HFFc6 (cell line): ENCODE data around the gene GRK1. TPM values are rescaled to one million over a fixed set of nuclear protein-coding genes. Genes with fewer than 3 reads are reported as not detected.

ENCODE experiments used
- DNase-seq: peaks from one replicate; pipeline ENCODE4 v3.0.0-alpha.2; 2018
- H3K27ac Mint-ChIP-seq: 2 replicates; pipeline ENCODE4 v1.8.0; 2020; ENCODE audit warnings: mild to moderate bottlenecking, mixed read lengths
- H3K27me3 Mint-ChIP-seq: 2 replicates; pipeline ENCODE4 v1.8.0; 2021; ENCODE audit warnings: mild to moderate bottlenecking, moderate library complexity, mixed read lengths; ENCODE audit not compliant: insufficient read depth
- H3K36me3 Mint-ChIP-seq: 2 replicates; pipeline ENCODE4 v1.8.0; 2021; ENCODE audit warnings: low read depth, mixed read lengths
- H3K4me1 Mint-ChIP-seq: 2 replicates; pipeline ENCODE4 v1.8.0; 2020; ENCODE audit warnings: low read depth, mixed read lengths
- H3K4me3 Mint-ChIP-seq: 2 replicates; pipeline ENCODE4 v1.8.0; 2020; ENCODE audit warnings: mild to moderate bottlenecking, moderate library complexity, mixed read lengths
- H3K9me3 Mint-ChIP-seq: 2 replicates; pipeline ENCODE4 v1.8.0; 2020; ENCODE audit warnings: mild to moderate bottlenecking, mixed read lengths
- total RNA-seq, 6 experiments: library from RNA; stranded (reverse); fragmentation: NEBNext Ultra II Directional; extraction: Animal tissue kit (Norgen Biotek cat#: 25700); gene quantifications; 2 replicates in 1 of 6; 3 replicates in 5 of 6; pipeline ENCODE4 v1.2.3, GENCODE V29; 2021
- TF ChIP-seq, protein P1 (sequence below): fragments of 200-600 bp; sonication (generic); IDR thresholded peaks from 2 replicates; pipeline ENCODE4 v1.5.0; 2021; ENCODE audit warnings: antibody characterized with exemption, mild to moderate bottlenecking

GRK1 gene
- total RNA-seq, 6 experiments from 2014 or later: not detected

DNA sequence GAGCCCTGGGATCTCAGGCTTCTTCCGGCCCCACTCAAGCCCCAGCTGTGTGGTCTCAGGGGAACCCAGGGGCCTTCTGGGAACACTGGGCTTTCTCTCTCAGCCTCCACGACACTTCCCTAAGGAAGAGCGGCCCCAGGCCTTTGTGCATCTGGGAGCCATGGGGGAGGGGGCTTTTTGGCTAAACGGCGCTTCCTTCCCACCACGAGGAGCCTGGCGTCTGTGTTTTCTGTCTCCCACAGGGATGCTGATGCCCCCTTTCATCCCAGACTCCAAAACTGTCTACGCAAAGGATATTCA lies 67.8 kb downstream of the GRK1 start:
- no peak overlapping the region for H3K4me3 Mint-ChIP-seq
- peaks cover 28% of the 10 kb centered on the region for H3K27me3 Mint-ChIP-seq
- H3K4me1 Mint-ChIP-seq: no peaks in the 10 kb centered on the region
- no peak overlapping the region for H3K27ac Mint-ChIP-seq
- H3K9me3 Mint-ChIP-seq: peaks cover 5% of the 10 kb centered on the region; the same call in 1 of the 2 replicates
- no peaks in the 10 kb centered on the region for H3K36me3 Mint-ChIP-seq
- TF ChIP-seq, protein P1, sequence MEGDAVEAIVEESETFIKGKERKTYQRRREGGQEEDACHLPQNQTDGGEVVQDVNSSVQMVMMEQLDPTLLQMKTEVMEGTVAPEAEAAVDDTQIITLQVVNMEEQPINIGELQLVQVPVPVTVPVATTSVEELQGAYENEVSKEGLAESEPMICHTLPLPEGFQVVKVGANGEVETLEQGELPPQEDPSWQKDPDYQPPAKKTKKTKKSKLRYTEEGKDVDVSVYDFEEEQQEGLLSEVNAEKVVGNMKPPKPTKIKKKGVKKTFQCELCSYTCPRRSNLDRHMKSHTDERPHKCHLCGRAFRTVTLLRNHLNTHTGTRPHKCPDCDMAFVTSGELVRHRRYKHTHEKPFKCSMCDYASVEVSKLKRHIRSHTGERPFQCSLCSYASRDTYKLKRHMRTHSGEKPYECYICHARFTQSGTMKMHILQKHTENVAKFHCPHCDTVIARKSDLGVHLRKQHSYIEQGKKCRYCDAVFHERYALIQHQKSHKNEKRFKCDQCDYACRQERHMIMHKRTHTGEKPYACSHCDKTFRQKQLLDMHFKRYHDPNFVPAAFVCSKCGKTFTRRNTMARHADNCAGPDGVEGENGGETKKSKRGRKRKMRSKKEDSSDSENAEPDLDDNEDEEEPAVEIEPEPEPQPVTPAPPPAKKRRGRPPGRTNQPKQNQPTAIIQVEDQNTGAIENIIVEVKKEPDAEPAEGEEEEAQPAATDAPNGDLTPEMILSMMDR: no peak
- DNase-seq: no peak

DNA sequence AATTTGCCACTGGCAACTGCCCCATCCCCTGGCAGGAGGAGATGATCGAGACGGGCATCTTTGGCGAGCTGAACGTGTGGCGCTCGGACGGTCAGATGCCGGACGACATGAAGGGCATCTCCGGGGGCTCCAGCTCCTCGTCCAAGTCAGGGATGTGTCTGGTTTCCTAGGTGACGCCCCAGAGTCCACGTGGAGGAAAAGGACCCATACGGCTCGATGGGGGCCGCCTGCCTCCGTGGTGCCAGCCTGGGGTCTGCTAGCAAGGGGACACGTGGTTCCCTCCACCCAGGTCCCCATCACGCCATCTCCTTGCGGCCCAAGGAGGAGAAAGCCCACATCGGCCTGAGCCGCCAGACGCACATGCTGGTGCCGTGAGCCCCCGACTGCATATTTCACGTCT lies 68.2 kb downstream of the GRK1 start:
- Mint-ChIP-seq H3K4me1 (no peaks in the 10 kb centered on the region), H3K4me3 (no peak overlapping the region), H3K27me3 (peaks cover 29% of the 10 kb centered on the region), H3K9me3 (peaks cover 5% of the 10 kb centered on the region; the same call in 1 of the 2 replicates), H3K36me3 (no peaks in the 10 kb centered on the region), H3K27ac (no peak overlapping the region)
- no peak for DNase-seq
- TF ChIP-seq, protein P1: no peak

DNA sequence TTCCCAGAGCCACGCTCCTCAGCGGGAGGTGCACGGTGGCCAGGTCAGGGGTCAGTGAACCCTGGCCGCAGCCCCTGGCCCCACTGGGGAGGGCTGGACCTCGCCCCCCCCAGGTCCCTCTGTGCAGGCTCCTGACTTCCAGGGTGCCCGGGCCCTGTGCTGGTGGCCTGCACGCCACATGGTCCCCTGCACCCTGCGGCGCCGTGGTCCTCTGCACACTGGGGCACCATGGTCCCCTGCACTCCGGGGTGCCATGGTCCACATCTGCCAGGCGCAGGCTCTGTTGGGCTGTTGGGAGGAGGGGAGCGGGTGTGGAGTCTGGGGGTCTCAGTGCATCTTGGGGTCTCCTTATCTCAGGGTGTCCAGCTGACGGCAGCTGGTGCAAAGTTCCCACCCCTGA lies 68.7 kb downstream of the GRK1 start:
- Mint-ChIP-seq H3K27me3 (peaks cover 29% of the 10 kb centered on the region), H3K9me3 (peaks cover 5% of the 10 kb centered on the region; the same call in 1 of the 2 replicates), H3K36me3 (no peaks in the 10 kb centered on the region), H3K27ac (no peak overlapping the region), H3K4me1 (no peaks in the 10 kb centered on the region), H3K4me3 (no peak overlapping the region)
- no peak for DNase-seq
- TF ChIP-seq, protein P1: no peak

DNA sequence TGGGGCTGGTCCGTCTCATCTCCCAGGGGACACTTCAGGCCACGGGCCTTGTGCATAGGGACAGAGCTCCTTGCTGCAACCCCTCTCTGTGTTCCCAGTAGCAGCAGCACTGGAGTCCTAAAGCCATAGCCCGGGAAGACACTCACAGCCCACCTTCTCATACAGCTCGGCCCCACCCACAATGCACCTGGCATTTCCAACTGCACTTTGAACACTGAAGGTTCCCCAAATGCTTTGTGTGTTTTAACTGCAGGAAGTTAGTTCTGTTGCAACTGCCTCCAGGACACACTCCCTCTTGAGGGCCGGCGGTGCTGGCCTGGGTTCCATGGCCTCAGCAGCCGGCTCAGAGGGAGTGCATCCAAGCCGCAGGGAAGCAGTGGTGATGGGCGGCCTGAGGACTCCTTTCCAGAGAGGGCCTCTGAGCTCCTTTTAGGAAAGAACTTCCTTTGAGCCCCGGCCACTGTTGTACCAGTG lies 69.3 kb downstream of the GRK1 start:
- H3K4me3 Mint-ChIP-seq: no peak overlapping the region
- H3K27ac Mint-ChIP-seq: no peak overlapping the region
- DNase-seq: no peak
- no peaks in the 10 kb centered on the region for H3K36me3 Mint-ChIP-seq
- TF ChIP-seq, protein P1: no peak
- no peaks in the 10 kb centered on the region for H3K4me1 Mint-ChIP-seq
- peaks cover 30% of the 10 kb centered on the region for H3K27me3 Mint-ChIP-seq
- H3K9me3 Mint-ChIP-seq: peaks cover 5% of the 10 kb centered on the region; the same call in 1 of the 2 replicates

DNA sequence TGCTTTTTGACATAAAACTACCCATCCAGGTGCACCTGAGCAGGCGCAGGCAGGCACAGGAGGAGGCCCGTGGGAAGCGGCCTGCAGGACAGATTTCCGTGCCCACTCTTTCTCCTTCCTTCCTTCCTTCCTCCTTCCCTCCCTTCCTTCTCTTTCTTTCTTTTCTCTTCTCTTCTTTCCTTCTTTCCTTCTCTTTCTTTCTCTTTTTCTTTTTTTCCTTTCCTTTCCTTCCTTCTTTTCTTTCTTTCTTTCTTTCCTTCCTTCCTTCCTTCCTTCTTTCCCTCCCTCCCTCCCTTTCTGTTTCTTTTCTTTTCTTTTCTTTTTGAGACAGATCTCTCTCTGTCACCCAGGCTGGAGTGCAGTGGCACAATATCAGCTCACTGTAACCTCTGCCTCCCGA lies 70.8 kb downstream of the GRK1 start:
- H3K4me1 Mint-ChIP-seq: 0 out of 2 replicates have a peak, but pooled peaks cover 9% of the 10 kb centered on the region
- H3K36me3 Mint-ChIP-seq: no peaks in the 10 kb centered on the region
- no peak for DNase-seq
- no peak overlapping the region for H3K4me3 Mint-ChIP-seq
- peaks cover 35% of the 10 kb centered on the region for H3K27me3 Mint-ChIP-seq
- peaks cover 5% of the 10 kb centered on the region; the same call in 1 of the 2 replicates for H3K9me3 Mint-ChIP-seq
- TF ChIP-seq, protein P1: no peak
- H3K27ac Mint-ChIP-seq: no peak overlapping the region
